Measurements from ENCODE around the gene TBC1D5.

DNA sequence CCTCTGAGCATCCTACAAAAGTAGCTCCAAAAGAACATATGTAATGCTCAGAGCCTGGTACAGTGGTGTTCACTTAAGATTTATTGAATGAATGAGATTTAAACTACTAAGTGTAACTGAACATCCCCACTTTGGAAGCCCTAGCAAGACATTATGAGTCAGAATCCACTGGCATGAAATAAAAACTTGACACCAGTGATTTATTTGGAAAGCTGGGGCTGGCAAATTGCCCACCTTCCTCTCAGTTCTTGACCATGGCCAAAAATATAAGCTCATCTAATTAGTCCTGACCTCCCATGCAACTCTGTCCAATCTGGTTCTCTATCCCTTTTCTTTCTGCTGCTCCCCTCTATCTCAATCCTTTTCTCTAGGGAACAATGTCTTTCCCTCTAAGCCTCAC lies 439.7 kb downstream of the TBC1D5 start:
- TF ChIP-seq EZH2 (IDR thresholded peaks at IDR 0.05) (no peak), POLR2AphosphoS5 (IDR thresholded peaks at IDR 0.05; ENCODE audit: low read depth, low read length) (no peak), EGR1 (IDR thresholded peaks at IDR 0.05; ENCODE audit: low read depth) (no peak), POLR2A (IDR thresholded peaks at IDR 0.05; ENCODE audit: borderline replicate concordance, extremely low read depth, insufficient read depth, insufficient read length) (no peak), JUND (IDR thresholded peaks at IDR 0.05) (no peak), ZFX (IDR thresholded peaks at IDR 0.05) (no peak), RAD21 (IDR thresholded peaks at IDR 0.05; ENCODE audit: low read depth) (no peak)
- TF ChIP-seq, protein P1, sequence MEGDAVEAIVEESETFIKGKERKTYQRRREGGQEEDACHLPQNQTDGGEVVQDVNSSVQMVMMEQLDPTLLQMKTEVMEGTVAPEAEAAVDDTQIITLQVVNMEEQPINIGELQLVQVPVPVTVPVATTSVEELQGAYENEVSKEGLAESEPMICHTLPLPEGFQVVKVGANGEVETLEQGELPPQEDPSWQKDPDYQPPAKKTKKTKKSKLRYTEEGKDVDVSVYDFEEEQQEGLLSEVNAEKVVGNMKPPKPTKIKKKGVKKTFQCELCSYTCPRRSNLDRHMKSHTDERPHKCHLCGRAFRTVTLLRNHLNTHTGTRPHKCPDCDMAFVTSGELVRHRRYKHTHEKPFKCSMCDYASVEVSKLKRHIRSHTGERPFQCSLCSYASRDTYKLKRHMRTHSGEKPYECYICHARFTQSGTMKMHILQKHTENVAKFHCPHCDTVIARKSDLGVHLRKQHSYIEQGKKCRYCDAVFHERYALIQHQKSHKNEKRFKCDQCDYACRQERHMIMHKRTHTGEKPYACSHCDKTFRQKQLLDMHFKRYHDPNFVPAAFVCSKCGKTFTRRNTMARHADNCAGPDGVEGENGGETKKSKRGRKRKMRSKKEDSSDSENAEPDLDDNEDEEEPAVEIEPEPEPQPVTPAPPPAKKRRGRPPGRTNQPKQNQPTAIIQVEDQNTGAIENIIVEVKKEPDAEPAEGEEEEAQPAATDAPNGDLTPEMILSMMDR (IDR thresholded peaks at IDR 0.05 in 2 of 3, conservative IDR thresholded peaks at IDR 0.05 in 1 of 3; ENCODE audit: borderline replicate concordance in 1 of 3, insufficient read depth in 1 of 3, low read depth in 2 of 3, low read length in 2 of 3): no peak
- TF ChIP-seq, protein P2, sequence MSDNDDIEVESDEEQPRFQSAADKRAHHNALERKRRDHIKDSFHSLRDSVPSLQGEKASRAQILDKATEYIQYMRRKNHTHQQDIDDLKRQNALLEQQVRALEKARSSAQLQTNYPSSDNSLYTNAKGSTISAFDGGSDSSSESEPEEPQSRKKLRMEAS (IDR thresholded peaks at IDR 0.05): no peak
- TF ChIP-seq, protein P3, sequence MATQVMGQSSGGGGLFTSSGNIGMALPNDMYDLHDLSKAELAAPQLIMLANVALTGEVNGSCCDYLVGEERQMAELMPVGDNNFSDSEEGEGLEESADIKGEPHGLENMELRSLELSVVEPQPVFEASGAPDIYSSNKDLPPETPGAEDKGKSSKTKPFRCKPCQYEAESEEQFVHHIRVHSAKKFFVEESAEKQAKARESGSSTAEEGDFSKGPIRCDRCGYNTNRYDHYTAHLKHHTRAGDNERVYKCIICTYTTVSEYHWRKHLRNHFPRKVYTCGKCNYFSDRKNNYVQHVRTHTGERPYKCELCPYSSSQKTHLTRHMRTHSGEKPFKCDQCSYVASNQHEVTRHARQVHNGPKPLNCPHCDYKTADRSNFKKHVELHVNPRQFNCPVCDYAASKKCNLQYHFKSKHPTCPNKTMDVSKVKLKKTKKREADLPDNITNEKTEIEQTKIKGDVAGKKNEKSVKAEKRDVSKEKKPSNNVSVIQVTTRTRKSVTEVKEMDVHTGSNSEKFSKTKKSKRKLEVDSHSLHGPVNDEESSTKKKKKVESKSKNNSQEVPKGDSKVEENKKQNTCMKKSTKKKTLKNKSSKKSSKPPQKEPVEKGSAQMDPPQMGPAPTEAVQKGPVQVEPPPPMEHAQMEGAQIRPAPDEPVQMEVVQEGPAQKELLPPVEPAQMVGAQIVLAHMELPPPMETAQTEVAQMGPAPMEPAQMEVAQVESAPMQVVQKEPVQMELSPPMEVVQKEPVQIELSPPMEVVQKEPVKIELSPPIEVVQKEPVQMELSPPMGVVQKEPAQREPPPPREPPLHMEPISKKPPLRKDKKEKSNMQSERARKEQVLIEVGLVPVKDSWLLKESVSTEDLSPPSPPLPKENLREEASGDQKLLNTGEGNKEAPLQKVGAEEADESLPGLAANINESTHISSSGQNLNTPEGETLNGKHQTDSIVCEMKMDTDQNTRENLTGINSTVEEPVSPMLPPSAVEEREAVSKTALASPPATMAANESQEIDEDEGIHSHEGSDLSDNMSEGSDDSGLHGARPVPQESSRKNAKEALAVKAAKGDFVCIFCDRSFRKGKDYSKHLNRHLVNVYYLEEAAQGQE (IDR thresholded peaks at IDR 0.05; ENCODE audit: low read depth): no peak
- TF ChIP-seq, protein P4, sequence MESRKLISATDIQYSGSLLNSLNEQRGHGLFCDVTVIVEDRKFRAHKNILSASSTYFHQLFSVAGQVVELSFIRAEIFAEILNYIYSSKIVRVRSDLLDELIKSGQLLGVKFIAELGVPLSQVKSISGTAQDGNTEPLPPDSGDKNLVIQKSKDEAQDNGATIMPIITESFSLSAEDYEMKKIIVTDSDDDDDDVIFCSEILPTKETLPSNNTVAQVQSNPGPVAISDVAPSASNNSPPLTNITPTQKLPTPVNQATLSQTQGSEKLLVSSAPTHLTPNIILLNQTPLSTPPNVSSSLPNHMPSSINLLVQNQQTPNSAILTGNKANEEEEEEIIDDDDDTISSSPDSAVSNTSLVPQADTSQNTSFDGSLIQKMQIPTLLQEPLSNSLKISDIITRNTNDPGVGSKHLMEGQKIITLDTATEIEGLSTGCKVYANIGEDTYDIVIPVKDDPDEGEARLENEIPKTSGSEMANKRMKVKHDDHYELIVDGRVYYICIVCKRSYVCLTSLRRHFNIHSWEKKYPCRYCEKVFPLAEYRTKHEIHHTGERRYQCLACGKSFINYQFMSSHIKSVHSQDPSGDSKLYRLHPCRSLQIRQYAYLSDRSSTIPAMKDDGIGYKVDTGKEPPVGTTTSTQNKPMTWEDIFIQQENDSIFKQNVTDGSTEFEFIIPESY (IDR thresholded peaks at IDR 0.05; ENCODE audit: extremely low read depth, insufficient replicate concordance, low read length): no peak

Measured in HCT116 (cell line).